ENCODE data around the gene CCDC71. TPM values are rescaled to one million over a fixed set of nuclear protein-coding genes. Genes with fewer than 3 reads are reported as not detected.
A peak's percentile ranks its signal among the peaks of the same experiment; 100 is the strongest.

CCDC71 gene
- total RNA-seq, 2 donors from 2014 or later = 28.8 to 28.9 TPM

GRCh38 chr3:49131576-49131975 lies 34.6 kb downstream of the CCDC71 start:
- H3K4me1 ChIP-seq (ENCODE audit: control insufficient read depth in 1 of 2, low read depth in 2 of 2) = peaks cover 14 to 41% of the 10 kb centered on the region in 2 donors
- DNase-seq (ENCODE audit: low spot score) = no peak
- H3K36me3 ChIP-seq = peaks cover 22% of the 10 kb centered on the region
- peak overlapping the region; percentile 84 for H3K4me3 ChIP-seq
- no peaks in the 10 kb centered on the region for H3K27me3 ChIP-seq (replicated peaks; ENCODE audit: insufficient read depth)
- H3K27ac ChIP-seq = peak overlapping the region; percentile 88 to 94
- ATAC-seq (ENCODE audit: insufficient number of reproducible peaks, low FRiP score, low read depth) = no peak
- TF ChIP-seq CTCF (IDR thresholded peaks at IDR 0.05) = no peak
- H3K9me3 ChIP-seq = no peaks in the 10 kb centered on the region

GRCh38 chr3:49131040-49131439 lies 35.1 kb downstream of the CCDC71 start:
- Histone ChIP-seq H3K27me3 (replicated peaks; ENCODE audit: insufficient read depth) (no peaks in the 10 kb centered on the region), H3K36me3 (peaks cover 26% of the 10 kb centered on the region), H3K4me3 (peak overlapping the region; percentile 84), H3K4me1 (ENCODE audit: control insufficient read depth in 1 of 2, low read depth in 2 of 2) (peaks cover 14 to 41% of the 10 kb centered on the region in 2 donors), H3K9me3 (no peaks in the 10 kb centered on the region), H3K27ac (peak overlapping the region; percentile 15 to 88)
- no peak for TF ChIP-seq CTCF (IDR thresholded peaks at IDR 0.05)
- ATAC-seq (ENCODE audit: insufficient number of reproducible peaks, low FRiP score, low read depth) (no peak), DNase-seq (ENCODE audit: low spot score) (no peak)

- H3K27ac ChIP-seq = no peak overlapping the region
- H3K9me3 ChIP-seq = no peaks in the 10 kb centered on the region
- H3K27me3 ChIP-seq (replicated peaks; ENCODE audit: insufficient read depth) = no peaks in the 10 kb centered on the region
- DNase-seq (ENCODE audit: low spot score) (no peak), ATAC-seq (ENCODE audit: insufficient number of reproducible peaks, low FRiP score, low read depth) (no peak)
- TF ChIP-seq CTCF (IDR thresholded peaks at IDR 0.05) = no peak
- H3K36me3 ChIP-seq = peaks cover 64% of the 10 kb centered on the region
- no peak overlapping the region for H3K4me3 ChIP-seq
- H3K4me1 ChIP-seq (ENCODE audit: control insufficient read depth in 1 of 2, low read depth in 2 of 2) = peaks cover 0 to 15% of the 10 kb centered on the region in 2 donors
These were observed 41.0 kb downstream of the CCDC71 start for GRCh38 chr3:49124991-49125670.

- Histone ChIP-seq H3K9me3 (no peaks in the 10 kb centered on the region), H3K36me3 (peaks cover 56% of the 10 kb centered on the region), H3K27ac (no peak overlapping the region), H3K27me3 (replicated peaks; ENCODE audit: insufficient read depth) (no peaks in the 10 kb centered on the region), H3K4me3 (no peak overlapping the region), H3K4me1 (ENCODE audit: control insufficient read depth in 1 of 2, low read depth in 2 of 2) (peaks cover 9 to 15% of the 10 kb centered on the region in 2 donors)
- ATAC-seq (ENCODE audit: insufficient number of reproducible peaks, low FRiP score, low read depth) (no peak), DNase-seq (ENCODE audit: low spot score) (no peak)
- TF ChIP-seq CTCF (IDR thresholded peaks at IDR 0.05) = no peak
These were observed 41.9 kb downstream of the CCDC71 start for GRCh38 chr3:49124203-49124602.

GRCh38 chr3:49123687-49124086 lies 42.4 kb downstream of the CCDC71 start:
- no peak overlapping the region for H3K4me3 ChIP-seq
- no peak for ATAC-seq (ENCODE audit: insufficient number of reproducible peaks, low FRiP score, low read depth)
- no peak overlapping the region for H3K27ac ChIP-seq
- no peaks in the 10 kb centered on the region for H3K27me3 ChIP-seq (replicated peaks; ENCODE audit: insufficient read depth)
- no peaks in the 10 kb centered on the region for H3K9me3 ChIP-seq
- DNase-seq (ENCODE audit: low spot score) = no peak
- TF ChIP-seq CTCF (IDR thresholded peaks at IDR 0.05) = no peak
- H3K4me1 ChIP-seq (ENCODE audit: control insufficient read depth in 1 of 2, low read depth in 2 of 2) = peaks cover 14 to 16% of the 10 kb centered on the region in 2 donors
- H3K36me3 ChIP-seq = peaks cover 59% of the 10 kb centered on the region
